H1 (cell line): Measurements from ENCODE around the gene WDFY4. TPM values are rescaled to one million over a fixed set of nuclear protein-coding genes. Genes with fewer than 3 reads are reported as not detected.
A peak's percentile ranks its signal among the peaks of the same experiment; 100 is the strongest.

ENCODE experiments used
- CTCF ChIA-PET: fragments of 300-600 bp; sonication (Branson Sonifier 250); formaldehyde crosslinking; loops from one replicate; lab custom pipeline; 2021; ENCODE audit not compliant: partially characterized antibody; lab: Charles Lee
- POLR2A ChIA-PET: fragments of 300-600 bp; sonication (Branson Sonifier 250); formaldehyde crosslinking; loops from one replicate; lab custom pipeline; 2021; ENCODE audit warnings: inconsistent platforms; ENCODE audit not compliant: partially characterized antibody; lab: Charles Lee
- DNase-seq, 2 experiments: peaks; one replicate each; pipeline versions ENCODE4 v3.0.0 to v3.0.0-alpha.2; 2010 to 2022; ENCODE audit warnings: low spot score in 2 of 2, low read depth in 1 of 2, mixed read lengths in 1 of 2
- FAIRE-seq: peaks from 2 replicates; lab custom pipeline; 2011; peaks lifted over from hg19 to GRCh38; lab: Jason Lieb, UNC
- H2AFZ ChIP-seq: 2 replicates; pipeline ENCODE4 v1.8.1; 2012; ENCODE audit warnings: low read length, inconsistent platforms
- H2AK5ac ChIP-seq: 2 replicates; pipeline ENCODE4 v1.6.1; 2013; ENCODE audit warnings: low read depth, low read length
- H2BK120ac ChIP-seq: replicated peaks from 2 replicates; pipeline ENCODE3; 2013; ENCODE audit warnings: low read depth, low read length, inconsistent platforms
- H2BK12ac ChIP-seq: 2 replicates; pipeline ENCODE4 v1.6.1; 2013; ENCODE audit warnings: low read depth, low read length
- H2BK15ac ChIP-seq: 2 replicates; pipeline ENCODE4 v1.6.1; 2013; ENCODE audit warnings: low read length
- H2BK20ac ChIP-seq: 2 replicates; pipeline ENCODE4 v1.6.1; 2013; ENCODE audit warnings: low read length
- H2BK5ac ChIP-seq: 2 replicates; pipeline ENCODE4 v1.6.1; 2013; ENCODE audit warnings: low read depth, low read length
- H3K14ac ChIP-seq: 2 replicates; pipeline ENCODE4 v1.6.1; 2013; ENCODE audit warnings: inconsistent platforms; ENCODE audit not compliant: insufficient read length
- H3K18ac ChIP-seq: 2 replicates; pipeline ENCODE4 v1.6.1; 2013; ENCODE audit warnings: low read length; ENCODE audit errors: extremely low read depth
- H3K23ac ChIP-seq: 2 replicates; pipeline ENCODE4 v1.6.1; 2013; ENCODE audit warnings: inconsistent platforms; ENCODE audit not compliant: insufficient read length
- H3K23me2 ChIP-seq: 2 replicates; pipeline ENCODE4 v1.6.1; 2013; ENCODE audit warnings: low read depth, low read length
- H3K27ac ChIP-seq: 2 replicates; pipeline ENCODE4 v1.6.1; 2011; ENCODE audit warnings: low read depth, low read length, inconsistent platforms
- H3K27me3 ChIP-seq, 4 experiments: replicated peaks in 1 of 4; 1 replicate in 1 of 4; 2 replicates in 3 of 4; pipeline versions ENCODE4 v1.6.1 to v1.8.1; 2011 to 2013; ENCODE audit warnings: low read length in 3 of 4, mild to moderate bottlenecking in 3 of 4, inconsistent platforms in 2 of 4, mixed read lengths in 2 of 4, moderate library complexity in 1 of 4; ENCODE audit not compliant: control insufficient read depth in 3 of 4, insufficient read depth in 3 of 4; ENCODE audit errors: extremely low read depth in 1 of 4
- H3K36me3 ChIP-seq, 4 experiments: 2 replicates each; pipeline versions ENCODE4 v1.6.1 to v1.8.1; 2011 to 2013; ENCODE audit warnings: mild to moderate bottlenecking in 4 of 4, low read length in 3 of 4, moderate library complexity in 2 of 4, control low read depth in 1 of 4, inconsistent platforms in 1 of 4; ENCODE audit not compliant: insufficient read depth in 4 of 4, control insufficient read depth in 2 of 4
- H3K4ac ChIP-seq: replicated peaks from 2 replicates; pipeline ENCODE3; 2013; ENCODE audit warnings: low read length, low read depth, mixed read lengths, inconsistent platforms; ENCODE audit not compliant: insufficient read length
- H3K4me1 ChIP-seq, 4 experiments: replicated peaks in 1 of 4; 1 replicate in 1 of 4; 2 replicates in 3 of 4; pipeline versions ENCODE4 v1.6.1 to v1.8.1; 2011 to 2013; ENCODE audit warnings: low read length in 3 of 4, inconsistent platforms in 2 of 4, mixed read lengths in 1 of 4; ENCODE audit not compliant: insufficient read depth in 4 of 4, control insufficient read depth in 3 of 4
- H3K4me2 ChIP-seq, 2 experiments: 2 replicates each; pipeline versions ENCODE4 v1.6.1 to v1.8.1; 2011 to 2013; ENCODE audit warnings: low read depth in 2 of 2, low read length in 2 of 2, control low read depth in 1 of 2, inconsistent platforms in 1 of 2, mild to moderate bottlenecking in 1 of 2; ENCODE audit not compliant: insufficient read depth in 1 of 2
- H3K4me3 ChIP-seq, 4 experiments: fragments of 200-600, 300-600 bp in 1 of 4; sonication (generic), shearing (Covaris generic), sonication (Bioruptor Twin) in 1 of 4; 2 replicates each; pipeline versions ENCODE4 v1.5.1 to v1.8.1; 2011 to 2016; ENCODE audit warnings: low read length in 4 of 4, low read depth in 3 of 4, control low read depth in 2 of 4, inconsistent platforms in 2 of 4, mild to moderate bottlenecking in 2 of 4, mixed read lengths in 1 of 4, moderate library complexity in 1 of 4; ENCODE audit not compliant: insufficient read depth in 2 of 4; ENCODE audit errors: extremely low read depth in 1 of 4
- H3K56ac ChIP-seq: replicated peaks from 2 replicates; pipeline ENCODE3; 2013; ENCODE audit warnings: low read depth, mild to moderate bottlenecking, mixed read lengths, low read length, inconsistent platforms; ENCODE audit not compliant: insufficient read length
- H3K79me1 ChIP-seq: 2 replicates; pipeline ENCODE4 v1.6.1; 2013; ENCODE audit warnings: low read depth, low read length, control low read depth
- H3K79me2 ChIP-seq, 2 experiments: 2 replicates each; pipeline versions ENCODE4 v1.6.1 to v1.8.1; 2012 to 2013; ENCODE audit warnings: low read length in 2 of 2, mild to moderate bottlenecking in 2 of 2, inconsistent platforms in 1 of 2; ENCODE audit not compliant: insufficient read depth in 2 of 2, control insufficient read depth in 1 of 2
- H3K9ac ChIP-seq, 4 experiments: replicated peaks in 1 of 4; 1 replicate in 1 of 4; 2 replicates in 3 of 4; pipeline versions ENCODE4 v1.6.1 to v1.8.1; 2011 to 2013; ENCODE audit warnings: low read depth in 3 of 4, low read length in 3 of 4, control low read depth in 2 of 4, mild to moderate bottlenecking in 2 of 4, moderate library complexity in 2 of 4, inconsistent platforms in 1 of 4; ENCODE audit errors: extremely low read depth in 1 of 4
- H3K9me3 ChIP-seq, 2 experiments: 2 replicates each; pipeline versions ENCODE4 v1.6.1 to v1.8.1; 2012 to 2013; ENCODE audit warnings: mild to moderate bottlenecking in 2 of 2, moderate library complexity in 2 of 2, control low read depth in 1 of 2, inconsistent platforms in 1 of 2, low read depth in 1 of 2, low read length in 1 of 2, mixed read lengths in 1 of 2; ENCODE audit not compliant: insufficient read depth in 2 of 2
- H4K20me1 ChIP-seq, 2 experiments: replicated peaks in 1 of 2; 2 replicates each; pipeline versions ENCODE3 to v1.8.1; 2011 to 2013; ENCODE audit warnings: inconsistent platforms in 2 of 2, low read length in 2 of 2, mild to moderate bottlenecking in 1 of 2; ENCODE audit not compliant: insufficient read depth in 2 of 2, control insufficient read depth in 1 of 2
- H4K5ac ChIP-seq: 2 replicates; pipeline ENCODE4 v1.6.1; 2013; ENCODE audit warnings: low read length, low read depth, mixed read lengths, inconsistent platforms; ENCODE audit not compliant: insufficient read length
- H4K8ac ChIP-seq: 2 replicates; pipeline ENCODE4 v1.8.0; 2013; ENCODE audit warnings: mild to moderate bottlenecking, moderate library complexity, low read length, inconsistent platforms; ENCODE audit not compliant: insufficient read depth; ENCODE audit errors: extremely low read depth
- H4K91ac ChIP-seq: replicated peaks from 2 replicates; pipeline ENCODE3; 2013; ENCODE audit warnings: low read length, mixed read lengths, inconsistent platforms; ENCODE audit not compliant: insufficient read length
- CBX8 ChIP-seq: fragments of 300-800, 300-1000 bp; sonication (generic); IDR thresholded peaks from 2 replicates; pipeline ENCODE4 v1.7.1; 2016; ENCODE audit warnings: low read depth, low read length, borderline replicate concordance
- CEBPB ChIP-seq: IDR thresholded peaks from 2 replicates; pipeline ENCODE4 v1.6.1; 2012; ENCODE audit warnings: low read depth, low read length
- EZH2 ChIP-seq: fragments of 200-600 bp; sonication (generic); IDR thresholded peaks from 2 replicates; pipeline ENCODE4 v1.7.1; 2012; ENCODE audit warnings: low read depth, mild to moderate bottlenecking, moderate library complexity, low read length, inconsistent platforms; ENCODE audit not compliant: severe bottlenecking
- HDAC6 ChIP-seq: IDR thresholded peaks from one replicate; pipeline ENCODE4 v1.7.1; 2012; ENCODE audit warnings: low read depth, mild to moderate bottlenecking, inconsistent platforms, low read length, moderate library complexity
- KDM5A ChIP-seq: fragments of 200-600 bp; IDR thresholded peaks from 2 replicates; pipeline ENCODE4 v1.7.1; 2012; ENCODE audit warnings: mild to moderate bottlenecking, low read length, inconsistent platforms, mixed read lengths
- RAD21 ChIP-seq, 2 experiments: IDR thresholded peaks in 1 of 2; conservative IDR thresholded peaks in 1 of 2; 2 replicates each; pipeline ENCODE4 v1.6.1; 2011; ENCODE audit warnings: low read depth in 2 of 2, low read length in 2 of 2, improper control_type of control experiment in 1 of 2, inconsistent platforms in 1 of 2, mild to moderate bottlenecking in 1 of 2, moderate library complexity in 1 of 2
- SIN3A ChIP-seq, 2 experiments: IDR thresholded peaks in 1 of 2; conservative IDR thresholded peaks in 1 of 2; 2 replicates each; pipeline ENCODE4 v1.6.1; 2011 to 2012; ENCODE audit warnings: low read length in 2 of 2, improper control_type of control experiment in 1 of 2, low read depth in 1 of 2, mild to moderate bottlenecking in 1 of 2
- SP1 ChIP-seq: IDR thresholded peaks from 2 replicates; pipeline ENCODE4 v1.6.1; 2011; ENCODE audit warnings: low read depth, low read length
- WGBS, 2 experiments: shearing (Covaris generic) in 1 of 2; methylation state at CpG; one replicate each; pipeline versions ENCODE4 v1.1.6 to v1.1.7; 2013 to 2015; ENCODE audit warnings: low lambda C conversion rate in 2 of 2, mixed read lengths in 2 of 2, inconsistent platforms in 1 of 2, low coverage in 1 of 2, missing lambda C conversion rate in 1 of 2; ENCODE audit not compliant: insufficient replicate concordance in 2 of 2, insufficient coverage in 1 of 2, insufficient read length in 1 of 2; ENCODE audit errors: extremely low coverage in 1 of 2, missing lambda C conversion rate in 1 of 2; 5-methylcytosine and 5-hydroxymethylcytosine counted together
- polyA plus RNA-seq, 7 experiments: library from polyadenylated mRNA; depleted of rRNA in 3 of 7; stranded (reverse) in 5 of 7; unstranded in 2 of 7; fragments of >200 nt in 5 of 7; fragments of 200-250 nt in 2 of 7; gene quantifications; 1 replicate in 5 of 7; 2 replicates in 1 of 7; 4 replicates in 1 of 7; pipeline versions ENCODE4 v1.2.1 to v1.2.3, GENCODE V29; 2011 to 2013; ENCODE audit warnings: missing spikeins in 2 of 7, mixed read lengths in 2 of 7
- total RNA-seq: library from RNA; stranded (reverse); fragmentation: NEBNext Ultra II Directional; extraction: Animal tissue kit (Norgen Biotek cat#: 25700); gene quantifications from 2 replicates; pipeline ENCODE4 v1.2.1, GENCODE V29; 2021

The WDFY4 gene
- total and polyA plus RNA-seq, 2 of the 8 experiments (the other 6 are each of a cell fraction or from before 2014, with no cell fraction given): not detected

- no peak overlapping the region for H3K27ac ChIP-seq
- H4K8ac ChIP-seq: peak overlapping the region; percentile 12; the same call in 1 of the 2 replicates
- no peak overlapping the region for H4K91ac ChIP-seq
- H3K9ac ChIP-seq: no peak overlapping the region
- H2AK5ac ChIP-seq: no peak overlapping the region
- H3K36me3 ChIP-seq: no peaks in the 10 kb centered on the region
- CTCF ChIA-PET: interaction anchor here (1.1 kb wide), 2 partner anchors 38 to 47 kb away, joined by 3 to 4 read pairs; no protein-coding TSS in a partner anchor
- no peak for TF ChIP-seq EZH2
- TF ChIP-seq CBX8: no peak
- no peak for TF ChIP-seq RAD21 (IDR thresholded peaks at IDR 0.05 in 1 of 2, conservative IDR thresholded peaks at IDR 0.05 in 1 of 2; ENCODE audit: low read depth in 2 of 2, low read length in 2 of 2)
- no peak for TF ChIP-seq KDM5A
- TF ChIP-seq CEBPB: no peak
- no peak for TF ChIP-seq SIN3A (conservative IDR thresholded peaks at IDR 0.05 in 1 of 2, IDR thresholded peaks at IDR 0.05 in 1 of 2; ENCODE audit: low read depth in 1 of 2, low read length in 2 of 2)
- no peak for TF ChIP-seq HDAC6
- no peak for TF ChIP-seq SP1
- H2BK12ac ChIP-seq: no peak overlapping the region
- H3K4ac ChIP-seq: no peak overlapping the region
- FAIRE-seq: no peak
- H3K56ac ChIP-seq: no peak overlapping the region
- no peaks in the 10 kb centered on the region for H4K20me1 ChIP-seq
- no peak for DNase-seq
- H3K23ac ChIP-seq: no peak overlapping the region
- H3K79me1 ChIP-seq: no peaks in the 10 kb centered on the region
- H3K14ac ChIP-seq: no peak overlapping the region
- 67% methylated on average over 5 of the region's 5 CpGs; no CpG with 5 or more reads in 1 of the 2 experiments for WGBS, 2 experiments
- no peak overlapping the region for H2BK5ac ChIP-seq
- H3K9me3 ChIP-seq: no peaks in the 10 kb centered on the region
- H3K4me2 ChIP-seq: no peak overlapping the region; a peak in 1 of 4 replicates
- no peak overlapping the region for H3K4me3 ChIP-seq
- H2BK20ac ChIP-seq: no peak overlapping the region
- H3K18ac ChIP-seq: no peak overlapping the region
- no peak overlapping the region for H2BK15ac ChIP-seq
- H3K4me1 ChIP-seq: peaks cover 0 to 2% (median 0%) of the 10 kb centered on the region in 4 experiments; a peak in 1 of 7 replicates
- H2BK120ac ChIP-seq: no peak overlapping the region
- H2AFZ ChIP-seq: peak overlapping the region; percentile 60
- no peaks in the 10 kb centered on the region for H3K27me3 ChIP-seq
- no peak overlapping the region for H4K5ac ChIP-seq
- H3K79me2 ChIP-seq: no peaks in the 10 kb centered on the region
- H3K23me2 ChIP-seq: peaks cover 1% of the 10 kb centered on the region; the same call in 1 of the 2 replicates
- POLR2A ChIA-PET: no interaction called here
Observed at GRCh38 chr10:48838834-48839233, 154.2 kb downstream of the WDFY4 start.
